LNCAP (cell line): ENCODE results near the gene SLCO4A1.

Experiments used
- TF ChIP-seq, protein P1 (sequence below): fragments of 450-650 bp; IDR thresholded peaks from 2 replicates; pipeline ENCODE4 v1.5.1; 2017; ENCODE audit warnings: mild to moderate bottlenecking

Gene SLCO4A1

DNA sequence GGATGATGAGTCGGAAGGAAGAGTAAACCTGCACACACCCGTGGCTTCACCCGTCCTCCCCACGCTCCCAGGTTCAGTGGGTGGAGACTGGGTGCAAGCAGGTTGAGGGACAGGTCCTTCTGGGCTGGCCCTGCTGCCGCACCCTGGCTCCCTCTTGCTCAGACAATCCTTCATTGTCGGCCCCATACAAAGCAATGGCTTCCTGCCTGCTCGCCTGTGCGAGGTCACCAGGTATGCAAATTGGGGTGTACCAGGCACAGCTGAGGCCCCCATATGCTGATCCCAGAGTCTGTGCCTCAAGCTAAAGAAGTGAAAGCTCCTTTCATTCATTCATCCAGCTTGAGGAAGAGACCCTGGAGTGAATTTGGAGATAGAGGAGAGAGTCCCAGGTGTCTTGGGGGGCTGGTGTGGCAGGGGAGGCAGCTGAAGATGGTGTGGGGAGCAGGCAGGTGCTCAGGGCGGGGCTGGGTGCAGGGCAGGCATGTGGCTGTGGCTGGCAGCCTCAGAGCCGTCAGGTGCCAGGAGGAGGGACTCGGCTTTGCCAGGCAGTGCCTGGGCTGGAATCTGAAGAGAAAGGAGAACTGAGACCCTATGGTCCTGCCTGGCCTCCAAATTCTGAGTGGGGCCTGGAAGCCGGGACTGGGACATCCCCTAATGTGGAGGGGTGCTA, 4.7 kb downstream of the SLCO4A1 start:
- TF ChIP-seq, protein P1, sequence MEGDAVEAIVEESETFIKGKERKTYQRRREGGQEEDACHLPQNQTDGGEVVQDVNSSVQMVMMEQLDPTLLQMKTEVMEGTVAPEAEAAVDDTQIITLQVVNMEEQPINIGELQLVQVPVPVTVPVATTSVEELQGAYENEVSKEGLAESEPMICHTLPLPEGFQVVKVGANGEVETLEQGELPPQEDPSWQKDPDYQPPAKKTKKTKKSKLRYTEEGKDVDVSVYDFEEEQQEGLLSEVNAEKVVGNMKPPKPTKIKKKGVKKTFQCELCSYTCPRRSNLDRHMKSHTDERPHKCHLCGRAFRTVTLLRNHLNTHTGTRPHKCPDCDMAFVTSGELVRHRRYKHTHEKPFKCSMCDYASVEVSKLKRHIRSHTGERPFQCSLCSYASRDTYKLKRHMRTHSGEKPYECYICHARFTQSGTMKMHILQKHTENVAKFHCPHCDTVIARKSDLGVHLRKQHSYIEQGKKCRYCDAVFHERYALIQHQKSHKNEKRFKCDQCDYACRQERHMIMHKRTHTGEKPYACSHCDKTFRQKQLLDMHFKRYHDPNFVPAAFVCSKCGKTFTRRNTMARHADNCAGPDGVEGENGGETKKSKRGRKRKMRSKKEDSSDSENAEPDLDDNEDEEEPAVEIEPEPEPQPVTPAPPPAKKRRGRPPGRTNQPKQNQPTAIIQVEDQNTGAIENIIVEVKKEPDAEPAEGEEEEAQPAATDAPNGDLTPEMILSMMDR = no peak

DNA sequence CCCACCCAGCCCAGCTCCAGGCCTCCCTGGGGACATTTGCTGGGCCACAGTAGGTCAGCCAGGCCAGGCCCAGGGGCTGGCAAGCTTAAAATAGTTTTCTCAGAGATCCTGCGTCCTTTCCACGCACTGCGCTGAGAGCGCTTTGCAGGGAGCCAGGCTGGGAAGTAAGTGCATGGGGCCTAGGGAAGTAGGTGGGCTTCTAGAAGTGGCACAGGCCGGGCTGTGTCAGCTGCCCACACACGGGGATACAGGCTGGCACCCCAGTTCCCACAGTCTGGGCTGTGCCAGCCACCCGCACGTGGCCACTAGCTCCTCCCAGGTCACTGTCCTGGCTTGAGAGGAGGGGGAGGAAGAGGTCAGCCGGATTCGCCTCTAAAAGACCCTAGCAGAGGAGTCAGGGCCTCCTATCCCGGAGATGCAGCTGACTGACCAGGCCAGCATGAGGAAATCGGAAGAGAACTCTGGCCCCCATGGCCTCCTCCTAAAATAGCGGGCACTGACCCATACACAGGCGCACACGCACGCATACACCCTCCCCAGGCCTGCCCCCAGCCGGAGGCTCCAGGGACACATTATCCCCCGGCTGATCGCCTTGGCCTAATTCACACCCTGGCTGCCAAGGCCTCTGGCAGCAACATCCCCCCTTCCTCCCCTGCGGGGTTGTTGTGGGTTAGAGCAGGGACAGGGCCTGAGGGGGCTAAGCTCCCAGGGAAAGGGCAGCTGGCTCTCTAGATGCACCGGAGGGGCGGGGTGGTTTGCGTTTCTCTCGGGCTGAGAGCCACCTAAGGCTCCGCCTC, 5.4 kb downstream of the SLCO4A1 start:
- TF ChIP-seq, protein P1 = no peak

DNA sequence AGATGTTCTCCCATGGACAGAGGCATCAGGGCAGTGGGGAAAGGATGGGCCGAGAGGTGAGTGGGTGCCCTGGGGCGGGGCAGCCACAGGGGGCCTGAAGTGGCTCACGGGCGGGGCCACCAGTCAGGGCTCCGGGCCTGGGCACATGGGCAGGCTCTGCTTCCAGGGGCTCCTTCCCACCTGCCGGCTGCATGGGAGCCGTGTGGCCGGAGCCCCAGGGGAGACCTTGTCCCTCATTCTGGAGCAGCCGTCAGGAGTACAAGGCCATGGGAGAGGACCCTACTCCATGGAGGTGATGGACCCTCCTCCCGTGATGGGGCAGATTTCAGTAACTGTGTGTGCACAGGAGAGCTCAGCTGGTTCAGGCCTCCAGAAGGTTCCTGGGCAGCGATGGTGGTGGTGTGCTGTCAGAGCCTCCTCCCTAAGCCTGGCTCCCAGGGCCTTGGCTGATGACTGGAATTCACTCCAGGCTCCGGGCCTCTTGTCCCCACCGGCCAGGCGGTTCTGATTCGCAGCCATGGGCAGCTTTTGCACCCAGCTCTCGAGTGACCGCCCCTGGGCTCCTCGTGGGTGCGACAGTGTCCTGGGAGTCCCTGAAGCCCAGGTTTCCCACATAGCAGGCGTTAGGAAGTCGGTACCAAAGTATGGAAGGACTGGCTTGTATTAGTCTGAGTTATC, 6.2 kb downstream of the SLCO4A1 start:
- TF ChIP-seq, protein P1 = no peak

DNA sequence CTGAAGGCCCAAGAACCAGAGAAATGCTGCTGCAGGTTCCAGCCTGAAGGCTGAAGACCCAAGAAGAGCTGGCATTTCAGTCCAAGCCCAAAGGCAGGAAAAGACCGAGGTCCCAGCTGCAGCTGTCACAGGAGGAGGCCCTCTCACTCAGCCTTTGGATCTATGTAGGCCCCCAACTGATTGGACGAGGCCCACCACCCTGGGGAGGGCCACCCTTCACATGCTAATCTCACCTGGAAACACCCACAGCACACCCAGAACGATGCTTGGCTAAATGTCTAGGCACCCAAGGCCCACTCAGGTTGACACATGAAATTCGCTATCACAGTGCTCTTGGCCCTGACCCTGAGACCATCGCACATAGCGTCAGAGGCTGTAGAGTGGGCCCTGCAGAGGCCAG, 6.8 kb downstream of the SLCO4A1 start:
- TF ChIP-seq, protein P1 = no peak

DNA sequence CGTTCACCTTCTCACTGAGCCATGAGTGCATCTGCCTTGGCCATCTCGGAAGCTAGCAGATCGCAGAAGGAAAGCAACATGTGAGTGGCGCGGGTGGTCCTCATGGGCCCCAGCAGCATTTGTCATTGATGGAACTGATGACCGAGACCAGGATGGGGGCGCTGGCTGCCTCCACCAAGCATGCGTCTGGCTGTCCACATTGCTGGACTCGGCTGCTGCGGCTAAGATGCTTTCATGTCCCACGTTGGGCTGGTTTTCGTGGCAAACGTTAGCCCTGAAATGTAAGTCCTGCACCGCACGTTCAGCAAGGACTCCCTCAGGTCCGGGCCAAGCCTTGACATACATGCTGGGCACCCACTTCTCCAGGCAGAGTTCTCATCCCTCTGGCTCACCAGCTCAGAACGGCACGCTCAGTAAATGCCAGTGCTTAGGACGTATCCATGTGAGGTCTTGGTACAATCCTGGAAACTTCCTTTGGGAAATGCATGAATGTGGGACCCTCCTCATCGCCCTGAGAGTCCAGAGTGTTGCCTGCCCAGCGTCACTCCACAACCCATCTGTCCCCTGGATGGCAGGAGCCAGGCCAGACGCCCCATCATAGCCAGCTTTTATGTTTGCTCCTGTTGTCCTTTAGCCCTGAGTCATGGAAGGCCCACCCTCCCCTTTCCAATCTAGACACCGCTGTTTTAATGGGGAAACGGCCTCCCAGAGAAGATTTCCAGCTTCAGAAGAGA, 8.4 kb downstream of the SLCO4A1 start:
- TF ChIP-seq, protein P1 = no peak

DNA sequence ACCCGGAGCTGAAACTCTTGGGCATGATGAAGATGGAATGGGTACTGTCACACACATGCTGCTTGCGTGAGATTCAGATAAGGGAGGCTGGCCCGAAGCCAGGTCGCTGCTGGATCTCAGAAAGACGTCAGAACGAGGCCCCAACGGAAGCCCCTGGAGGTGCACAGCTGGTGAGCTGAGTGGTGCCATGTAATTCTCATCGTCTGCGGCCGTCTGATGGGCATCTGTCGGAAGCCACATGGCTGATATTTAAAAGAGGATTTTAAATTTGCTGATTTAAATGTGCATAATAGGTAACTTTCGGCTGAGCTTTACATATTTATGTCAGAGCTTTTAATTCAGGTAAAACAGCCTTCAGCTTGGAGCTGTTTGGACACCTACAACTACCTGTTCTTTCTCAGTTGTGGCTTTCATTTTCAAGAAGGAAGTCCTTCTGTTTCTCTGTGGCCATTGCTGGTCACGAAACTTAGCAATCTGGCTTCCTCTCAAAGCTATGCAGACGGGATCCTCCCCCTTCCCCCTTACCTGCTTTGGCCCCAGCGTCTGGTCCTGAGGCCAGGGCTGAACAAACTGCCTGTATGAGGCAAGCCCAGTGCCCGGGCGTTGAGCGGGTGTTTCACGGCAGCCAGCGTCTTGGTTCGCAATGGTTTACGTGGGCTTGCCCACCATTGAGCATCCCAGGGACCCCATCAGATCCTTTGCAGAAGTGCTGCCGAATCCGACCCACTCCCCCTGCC, 9.2 kb downstream of the SLCO4A1 start:
- TF ChIP-seq, protein P1 = no peak
